Activated naive CD8-positive, alpha-beta T cell treated with anti-CD3 and anti-CD28 coated beads, Interleukin-2, amount 10 ng/mL, durations not matched to agents 7 days and 5 days (primary cell): ENCODE data around the gene APOA1. TPM values are rescaled to one million over a fixed set of nuclear protein-coding genes. Genes with fewer than 3 reads are reported as not detected.

ENCODE experiments used
- ATAC-seq: fragments of 150-1000 bp; cut with Tn5 transposase; one replicate; pipeline ENCODE4 v1.10.0; 2021; ENCODE audit warnings: low read depth, moderate library complexity
- POLR2A ChIA-PET: fragments of 350-600 bp; sonication (Branson Sonifier 250); formaldehyde crosslinking; loops from one replicate; lab custom pipeline; 2021; ENCODE audit warnings: antibody characterized with exemption; lab: Charles Lee
- DNase-seq: peaks from one replicate; pipeline ENCODE4 v3.0.0; 2021
- H3K27ac Mint-ChIP-seq: one replicate; pipeline ENCODE4 v1.8.0; 2022; ENCODE audit warnings: mild to moderate bottlenecking, mixed read lengths
- H3K27me3 Mint-ChIP-seq: one replicate; pipeline ENCODE4 v1.8.0; 2022; ENCODE audit warnings: mild to moderate bottlenecking, moderate library complexity, mixed read lengths
- H3K36me3 Mint-ChIP-seq: one replicate; pipeline ENCODE4 v1.8.0; 2021; ENCODE audit warnings: mild to moderate bottlenecking, mixed read lengths
- H3K4me1 Mint-ChIP-seq: one replicate; pipeline ENCODE4 v1.8.0; 2021; ENCODE audit warnings: mixed read lengths
- H3K4me3 Mint-ChIP-seq: one replicate; pipeline ENCODE4 v1.8.0; 2022; ENCODE audit warnings: mild to moderate bottlenecking, moderate library complexity, mixed read lengths
- H3K9me3 Mint-ChIP-seq: one replicate; pipeline ENCODE4 v1.8.0; 2021; ENCODE audit warnings: mixed read lengths
- total RNA-seq, 2 experiments: library from RNA; stranded (reverse); gene quantifications; one replicate each; pipeline ENCODE4 v1.2.3, GENCODE V29; 2021

APOA1 gene
- total RNA-seq, 2 experiments from 2014 or later = 0.44 to 0.45 TPM

DNA sequence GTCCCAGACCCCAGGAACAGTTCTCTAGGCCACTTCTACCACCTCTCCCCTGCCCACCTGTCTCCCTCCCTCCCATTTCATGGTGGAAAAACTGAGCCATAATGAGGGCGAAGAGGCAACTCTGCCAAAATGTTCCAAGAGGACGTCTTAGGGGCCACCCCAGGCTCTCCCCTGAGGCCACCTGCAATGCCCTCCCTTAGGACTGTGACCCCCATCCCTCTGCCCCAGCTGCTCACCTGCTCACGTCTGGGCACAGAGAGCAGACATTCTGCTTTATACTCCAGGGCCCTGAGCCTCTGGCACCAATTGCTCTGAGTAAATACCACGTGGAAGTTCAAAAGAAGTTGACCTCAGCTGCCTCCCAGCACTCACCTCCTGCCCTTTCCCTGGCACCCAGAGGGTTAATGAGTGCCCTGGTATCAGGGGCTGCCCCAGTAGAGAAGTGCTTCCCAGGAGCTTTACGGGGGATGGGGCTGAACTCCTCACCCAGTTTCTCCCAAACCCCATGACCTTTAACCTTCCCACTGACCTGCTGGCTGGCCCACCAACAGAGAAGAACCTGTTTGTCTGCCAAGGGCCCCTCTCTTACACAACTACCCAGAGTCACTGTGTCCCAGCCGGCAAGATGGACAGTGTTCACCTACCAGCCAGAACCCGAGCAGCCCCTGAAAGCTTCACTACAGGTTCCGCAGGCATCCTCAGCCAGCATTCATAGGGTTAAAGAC is 45.1 kb downstream of the APOA1 start:
- POLR2A ChIA-PET = interaction anchor here (8.0 kb wide), 1 partner anchor 43 kb away, joined by 79 read pairs; no protein-coding TSS in a partner anchor
- Mint-ChIP-seq H3K27ac (no peak overlapping the region), H3K4me3 (no peak overlapping the region), H3K4me1 (peaks cover 13% of the 10 kb centered on the region), H3K27me3 (peaks cover 7% of the 10 kb centered on the region), H3K9me3 (no peaks in the 10 kb centered on the region), H3K36me3 (no peaks in the 10 kb centered on the region)
- DNase-seq = no peak
- ATAC-seq = no peak

DNA sequence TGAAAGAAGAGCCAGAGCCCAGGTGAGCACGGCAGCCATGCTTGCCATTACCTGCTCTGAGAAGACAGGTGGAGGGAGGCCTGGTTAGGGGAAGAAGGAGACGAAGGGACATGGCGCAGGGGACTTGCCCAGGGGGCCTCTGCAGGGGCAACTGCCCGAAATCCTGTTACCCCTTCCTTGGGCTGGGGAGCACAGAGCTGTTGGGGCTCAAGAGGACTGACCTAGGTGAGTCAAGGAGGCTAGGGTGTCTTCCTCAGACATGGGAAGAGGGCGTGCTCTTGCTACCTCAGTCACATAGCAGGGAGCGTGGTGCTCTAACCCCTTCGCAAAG is 45.6 kb downstream of the APOA1 start, which contains the start of gene APOA5:
TSS of gene APOA5 (minus strand) at position 67 of the 331 bp plus-strand sequence. CDS start at position 48, 19 bp downstream.
- no peak for ATAC-seq
- Mint-ChIP-seq H3K4me3 (peak within 1 kb of the TSS; percentile 39), H3K9me3 (no peaks in the 10 kb centered on the region), H3K27ac (peak within 1 kb of the TSS; percentile 3), H3K36me3 (peaks cover 2% of the 10 kb centered on the region), H3K4me1 (peaks cover 18% of the 10 kb centered on the region), H3K27me3 (peaks cover 5% of the 10 kb centered on the region)
- no peak for DNase-seq
- POLR2A ChIA-PET = interaction anchor here (0.8 to 8.0 kb wide), 2 partner anchors 43 to 536 kb away, joined by 3 to 79 read pairs; partner anchors contain the start of gene CEP164

- peaks cover 5% of the 10 kb centered on the region for H3K27me3 Mint-ChIP-seq
- peak overlapping the region; percentile 3 for H3K27ac Mint-ChIP-seq
- H3K36me3 Mint-ChIP-seq = peaks cover 4% of the 10 kb centered on the region
- no peaks in the 10 kb centered on the region for H3K9me3 Mint-ChIP-seq
- POLR2A ChIA-PET = interaction anchor here (0.6 to 8.0 kb wide), 3 partner anchors 44 to 536 kb away, joined by 3 to 79 read pairs (median 5); partner anchors contain the start of gene CEP164
- ATAC-seq (peak; percentile 44), DNase-seq (peak; percentile 86)
- H3K4me3 Mint-ChIP-seq = peak overlapping the region; percentile 39
- peaks cover 23% of the 10 kb centered on the region for H3K4me1 Mint-ChIP-seq
Observed at GRCh38 chr11:116791002-116791812, 46.2 kb downstream of the APOA1 start.

- Mint-ChIP-seq H3K4me3 (no peak overlapping the region), H3K36me3 (peaks cover 9% of the 10 kb centered on the region), H3K9me3 (no peaks in the 10 kb centered on the region), H3K27me3 (peaks cover 3% of the 10 kb centered on the region), H3K27ac (no peak overlapping the region), H3K4me1 (peaks cover 27% of the 10 kb centered on the region)
- ATAC-seq (no peak), DNase-seq (peak; percentile 33)
- POLR2A ChIA-PET = interaction anchor here (0.6 to 8.0 kb wide), 4 partner anchors 12 to 354 kb away, joined by 3 to 79 read pairs (median 4); partner anchors contain the start of gene PAFAH1B2
Observed at GRCh38 chr11:116790167-116791001, 47.0 kb downstream of the APOA1 start.

GRCh38 chr11:116788975-116789374 is 48.4 kb downstream of the APOA1 start:
- H3K27me3 Mint-ChIP-seq = peaks cover 3% of the 10 kb centered on the region
- ATAC-seq = no peak
- no peak for DNase-seq
- no peaks in the 10 kb centered on the region for H3K9me3 Mint-ChIP-seq
- peaks cover 29% of the 10 kb centered on the region for H3K4me1 Mint-ChIP-seq
- H3K36me3 Mint-ChIP-seq = peaks cover 18% of the 10 kb centered on the region
- peak overlapping the region; percentile 96 for H3K27ac Mint-ChIP-seq
- POLR2A ChIA-PET = interaction anchor here (8.0 kb wide), 1 partner anchor 46 kb away, joined by 79 read pairs; no protein-coding TSS in a partner anchor
- peak overlapping the region; percentile 96 for H3K4me3 Mint-ChIP-seq

- POLR2A ChIA-PET = interaction anchor here (0.8 to 8.0 kb wide), 6 partner anchors 12 to 65 kb away, joined by 4 to 79 read pairs (median 8); partner anchors contain the start of gene BUD13
Observed at GRCh38 chr11:116788534-116788933, 48.9 kb downstream of the APOA1 start.

DNA sequence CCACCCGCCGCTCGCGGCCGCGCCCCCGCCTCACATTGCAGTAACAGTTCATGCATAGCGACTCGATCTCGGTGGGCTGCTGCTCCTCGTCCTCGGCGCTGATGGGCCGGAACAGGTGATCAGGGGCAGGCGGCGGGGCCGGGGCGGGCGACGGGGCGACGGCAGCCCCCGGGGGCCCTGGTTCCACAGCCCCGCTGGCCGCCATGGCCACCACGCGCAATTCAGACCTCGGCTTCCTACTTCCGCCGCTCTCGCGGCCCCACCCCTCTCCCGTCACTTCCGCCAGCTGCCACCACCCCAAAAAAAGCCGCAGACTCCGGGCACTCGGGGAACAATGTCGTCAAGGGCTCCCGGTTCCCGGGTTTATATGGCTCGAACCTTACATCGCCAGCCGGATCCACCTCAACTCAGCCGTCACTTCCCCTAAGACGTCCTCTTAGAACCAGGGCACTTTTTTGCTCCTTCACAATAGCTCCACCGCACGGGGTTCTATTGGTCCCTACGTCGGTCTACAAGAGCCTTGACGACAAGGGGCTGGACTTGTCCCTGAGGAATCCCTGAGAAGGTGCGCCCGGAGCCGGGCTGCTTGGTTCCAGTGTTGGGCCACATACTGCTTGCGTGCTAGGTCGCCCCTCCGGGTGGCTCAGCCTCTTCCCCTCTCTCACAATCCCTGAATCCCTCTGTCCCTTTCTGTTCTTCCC is 49.5 kb downstream of the APOA1 start, which contains the start of gene ZPR1:
TSS of gene ZPR1 (minus strand) at position 238 of the 701 bp plus-strand sequence. CDS start at position 205, 33 bp downstream.
- Mint-ChIP-seq H3K4me1 (peaks cover 27% of the 10 kb centered on the region), H3K36me3 (peaks cover 20% of the 10 kb centered on the region), H3K9me3 (no peaks in the 10 kb centered on the region), H3K27me3 (peaks cover 3% of the 10 kb centered on the region), H3K27ac (peak within 1 kb of the TSS; percentile 96), H3K4me3 (peak within 1 kb of the TSS; percentile 96)
- DNase-seq = peak; percentile 89
- peak; percentile 78 for ATAC-seq
- POLR2A ChIA-PET = interaction anchor here (0.8 to 8.0 kb wide), 12 partner anchors 9 to 443 kb away, joined by 3 to 79 read pairs (median 4); partner anchors contain the start of genes BUD13 and PAFAH1B2

More at GRCh38 chr11:116788534-116788933, 48.9 kb downstream of the APOA1 start:
- H3K4me1 Mint-ChIP-seq = peaks cover 30% of the 10 kb centered on the region
- peaks cover 18% of the 10 kb centered on the region for H3K36me3 Mint-ChIP-seq
- DNase-seq (no peak), ATAC-seq (no peak)
- H3K27me3 Mint-ChIP-seq = peaks cover 3% of the 10 kb centered on the region
- peak overlapping the region; percentile 96 for H3K4me3 Mint-ChIP-seq
- H3K27ac Mint-ChIP-seq = peak overlapping the region; percentile 96
- no peaks in the 10 kb centered on the region for H3K9me3 Mint-ChIP-seq

DNA sequence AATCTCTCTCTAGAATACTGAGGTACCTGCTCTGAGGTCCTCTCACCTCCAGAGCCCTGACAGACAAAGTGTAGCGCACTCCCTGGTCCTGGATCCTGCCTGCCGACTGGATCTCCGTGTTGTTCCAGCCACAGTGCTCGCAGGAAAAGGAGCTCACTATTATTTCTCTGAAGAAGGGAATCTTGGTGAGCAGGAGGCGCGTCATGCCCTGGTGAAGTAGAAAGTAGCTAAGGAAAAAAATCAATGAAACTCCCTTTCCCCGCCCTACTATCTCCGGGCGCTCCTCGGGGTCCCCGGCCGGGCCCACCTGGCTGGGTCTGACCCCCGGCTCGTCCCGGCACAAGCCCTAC is 50.0 kb downstream of the APOA1 start:
- Mint-ChIP-seq H3K27me3 (peaks cover 3% of the 10 kb centered on the region), H3K4me1 (peaks cover 30% of the 10 kb centered on the region), H3K27ac (peak overlapping the region; percentile 71), H3K9me3 (no peaks in the 10 kb centered on the region), H3K36me3 (peaks cover 24% of the 10 kb centered on the region), H3K4me3 (peak overlapping the region; percentile 96)
- ATAC-seq = no peak
- POLR2A ChIA-PET = interaction anchor here (0.9 to 8.0 kb wide), 11 partner anchors 8 to 444 kb away, joined by 3 to 79 read pairs (median 4); partner anchors contain the start of genes BUD13 and PAFAH1B2
- DNase-seq = peak; percentile 33

GRCh38 chr11:116786966-116787365 is 50.5 kb downstream of the APOA1 start:
- Mint-ChIP-seq H3K4me3 (peak overlapping the region; percentile 96), H3K4me1 (peaks cover 32% of the 10 kb centered on the region), H3K36me3 (peaks cover 28% of the 10 kb centered on the region), H3K27me3 (peaks cover 3% of the 10 kb centered on the region), H3K9me3 (no peaks in the 10 kb centered on the region), H3K27ac (peak overlapping the region; percentile 71)
- POLR2A ChIA-PET = interaction anchor here (0.9 to 8.0 kb wide), 12 partner anchors 8 to 444 kb away, joined by 3 to 79 read pairs (median 4); partner anchors contain the start of genes BUD13, PAFAH1B2 and SIDT2
- ATAC-seq (no peak), DNase-seq (no peak)

DNA sequence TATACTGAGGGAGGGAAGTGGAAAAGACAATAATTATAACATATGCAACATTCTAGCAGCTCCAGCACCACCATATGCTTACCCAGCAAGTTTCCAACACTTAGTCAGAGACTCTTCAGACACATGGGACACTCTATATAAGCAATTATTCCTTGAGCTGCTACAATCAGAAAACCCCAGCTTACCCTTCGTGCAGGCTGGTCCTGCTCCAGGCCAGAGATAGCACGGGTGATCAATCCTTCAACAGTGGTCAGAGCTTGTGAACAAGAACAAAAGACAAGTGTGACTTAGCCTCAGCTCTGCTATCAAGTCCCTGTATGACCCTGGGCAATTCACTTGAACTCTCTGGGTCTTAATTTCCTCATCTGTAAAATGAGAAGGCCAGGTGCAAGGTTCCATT is 51.1 kb downstream of the APOA1 start:
- Mint-ChIP-seq H3K9me3 (no peaks in the 10 kb centered on the region), H3K36me3 (peaks cover 30% of the 10 kb centered on the region), H3K27ac (no peak overlapping the region), H3K4me1 (peaks cover 34% of the 10 kb centered on the region), H3K27me3 (peaks cover 3% of the 10 kb centered on the region), H3K4me3 (peak overlapping the region; percentile 96)
- ATAC-seq (no peak), DNase-seq (no peak)
- POLR2A ChIA-PET = interaction anchor here (1.2 to 8.0 kb wide), 5 partner anchors 13 to 393 kb away, joined by 3 to 79 read pairs (median 8); partner anchors contain the start of genes BUD13, PAFAH1B2 and SIDT2
